ENCODE results near the gene ERI3.

The ERI3 gene

GRCh38 chr1:44256762-44257554 lies 98.1 kb downstream of the ERI3 start:
- no peak for DNase-seq

DNA sequence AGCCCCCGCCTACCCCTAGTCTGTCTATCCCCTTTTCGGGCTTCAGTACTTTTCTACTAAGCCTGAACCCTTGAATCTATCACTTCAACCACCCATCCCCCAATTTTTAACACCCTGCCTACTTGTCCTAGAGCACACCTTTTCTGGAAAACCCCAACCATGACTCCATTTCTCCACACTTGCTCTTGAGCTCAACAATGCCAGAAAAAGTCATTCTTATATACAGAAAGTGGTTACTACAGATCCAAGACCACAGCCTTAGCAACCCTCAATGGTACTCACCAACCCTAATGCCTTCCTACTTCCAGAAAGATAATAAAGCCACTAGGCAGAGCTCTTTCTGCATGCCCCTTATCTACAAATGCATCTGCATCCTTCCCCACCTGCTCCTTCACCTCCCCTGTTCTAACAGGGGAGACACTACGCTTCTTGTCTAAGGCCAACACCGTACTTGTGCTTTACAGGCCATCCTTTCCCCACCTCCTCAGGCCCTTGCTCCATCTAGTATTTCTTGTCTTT lies 100.6 kb downstream of the ERI3 start:
- DNase-seq = no peak

GRCh38 chr1:44251989-44252671 lies 102.9 kb downstream of the ERI3 start:
- no peak for DNase-seq

DNA sequence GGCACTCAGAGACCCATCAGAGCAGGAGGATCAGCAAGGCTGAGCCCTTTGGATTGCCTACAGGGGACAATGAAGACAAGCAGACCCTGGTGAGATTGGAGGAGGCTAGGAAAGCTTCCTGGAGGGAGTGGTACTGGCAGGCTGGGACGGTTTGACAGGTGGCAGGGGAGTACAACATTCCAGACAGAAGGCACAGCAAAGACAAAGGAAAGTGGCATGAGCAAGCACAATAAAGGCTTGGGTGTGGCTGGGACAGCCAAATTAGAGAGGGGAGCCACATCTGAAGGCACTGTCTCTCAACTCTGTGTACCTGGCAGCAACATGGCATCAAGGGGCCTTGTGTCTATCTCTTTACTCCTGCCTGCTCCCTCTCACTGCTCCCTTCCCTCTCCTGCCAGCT lies 103.6 kb downstream of the ERI3 start:
- DNase-seq = no peak

- DNase-seq = no peak
Measured at GRCh38 chr1:44250068-44250781, 104.8 kb downstream of the ERI3 start.

DNA sequence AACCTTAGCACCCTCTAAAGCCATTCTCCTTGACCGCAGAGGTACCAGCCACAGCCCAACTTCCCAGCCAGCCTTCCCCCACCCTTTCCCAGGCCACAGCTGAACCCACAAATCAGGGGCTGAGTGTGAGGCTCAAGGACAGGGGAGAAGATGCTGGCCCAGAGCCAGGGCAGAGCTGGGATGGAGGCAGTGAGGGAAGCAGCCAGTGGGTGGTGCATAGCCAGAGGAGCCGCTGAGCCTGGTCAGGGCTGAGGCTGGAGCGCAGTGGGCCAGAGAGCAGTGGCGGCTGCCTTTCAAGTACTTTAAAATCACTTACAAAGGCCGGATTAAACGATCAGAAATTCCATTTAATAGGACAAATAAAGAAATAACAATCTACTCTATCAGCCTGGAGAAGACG lies 105.5 kb downstream of the ERI3 start:
- no peak for DNase-seq

- DNase-seq = no peak
Measured at GRCh38 chr1:44246806-44247205, 108.3 kb downstream of the ERI3 start.

DNA sequence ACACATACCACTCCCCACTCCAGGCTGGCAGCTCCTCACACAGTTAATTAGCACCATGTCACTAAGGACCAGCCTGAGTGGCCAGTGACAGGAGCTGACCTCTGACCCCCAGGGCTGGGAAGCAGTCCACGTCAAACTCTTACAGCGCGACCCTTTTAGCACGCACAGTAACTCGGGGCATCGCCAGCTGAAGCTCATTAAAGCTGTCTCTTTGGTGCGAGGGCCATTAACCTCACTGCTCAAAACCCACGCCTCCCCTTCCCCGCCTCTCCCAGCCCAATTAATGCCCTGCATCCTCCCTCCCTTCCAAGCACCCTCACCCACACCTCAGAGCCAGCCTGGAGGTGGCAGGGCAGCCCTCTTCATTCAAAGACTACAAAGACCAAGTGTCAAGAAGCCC lies 110.1 kb downstream of the ERI3 start:
- DNase-seq = no peak

DNA sequence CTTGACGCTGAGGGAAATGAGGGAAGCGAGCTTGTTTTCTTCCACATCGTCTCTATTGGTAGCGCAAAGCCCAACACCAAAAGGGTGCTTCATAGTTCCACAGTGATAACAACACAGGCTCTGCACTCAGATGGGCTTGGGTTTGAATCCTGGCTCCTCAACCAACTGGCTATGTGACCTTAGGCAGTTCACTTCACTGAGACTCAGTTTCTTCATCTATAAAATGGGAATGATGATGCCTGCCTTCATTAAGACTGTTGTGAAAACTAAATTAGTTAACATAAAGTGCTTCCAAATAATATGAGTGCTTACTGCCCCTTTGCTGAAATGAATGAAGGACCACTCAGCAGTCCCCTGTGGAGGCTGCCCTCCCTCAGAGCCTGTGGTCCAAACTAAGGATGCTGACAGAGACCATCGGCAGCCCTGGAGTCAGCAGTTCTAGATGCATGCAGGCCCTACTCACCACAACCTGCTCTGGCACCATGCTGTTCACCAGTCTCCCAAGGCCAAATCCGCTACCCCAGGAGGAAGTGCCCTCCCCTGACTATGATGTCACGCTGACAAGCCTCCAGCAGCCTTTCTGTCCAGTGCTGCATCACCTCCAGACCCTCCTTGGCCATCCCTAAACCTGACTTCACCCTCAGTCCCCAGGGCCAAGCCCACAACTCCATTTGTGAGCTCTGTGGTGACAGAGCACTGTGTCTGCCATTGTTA lies 111.1 kb downstream of the ERI3 start:
- DNase-seq = no peak

DNA sequence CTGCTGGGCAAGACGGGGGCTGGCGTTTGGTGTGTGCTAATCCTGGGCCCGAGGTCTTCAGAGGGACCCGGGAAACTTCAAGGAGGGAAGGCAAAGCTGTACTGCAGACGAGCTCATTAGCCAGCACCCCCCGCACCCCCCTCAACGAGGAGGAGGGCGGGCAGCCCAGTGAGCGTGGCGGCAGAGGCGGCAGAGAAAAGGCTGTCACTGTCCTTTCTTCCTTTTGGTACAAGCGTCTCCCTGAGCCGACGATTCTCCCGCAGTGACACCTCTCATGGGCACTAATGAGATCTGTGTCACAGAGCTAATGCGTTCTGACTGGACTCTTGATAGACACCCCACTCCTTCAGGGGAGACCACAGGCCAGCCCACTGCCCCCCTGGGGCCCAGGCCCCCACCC lies 112.3 kb downstream of the ERI3 start:
- DNase-seq = no peak

GRCh38 chr1:44240802-44241671 lies 114.0 kb downstream of the ERI3 start:
- no peak for DNase-seq

DNA sequence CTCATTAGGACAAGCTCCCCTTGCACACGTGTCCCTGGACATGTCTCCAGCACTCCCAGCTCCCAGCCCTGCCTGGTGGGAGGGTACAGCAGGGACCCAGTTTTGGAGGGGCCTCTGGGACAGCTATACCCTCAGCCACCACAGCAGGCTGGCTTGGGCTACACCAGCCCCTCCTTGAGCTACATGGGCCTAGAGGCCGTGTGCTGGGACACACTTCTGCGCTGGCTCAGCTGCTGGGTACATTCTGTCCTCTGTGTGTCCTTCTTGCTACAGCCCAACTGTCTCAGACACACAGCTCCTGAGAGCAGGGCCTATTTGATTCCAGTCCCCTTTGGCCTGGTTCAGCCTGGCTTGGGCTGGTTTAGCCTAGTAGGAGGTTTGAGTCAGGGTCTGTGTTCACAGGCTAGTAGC lies 115.1 kb downstream of the ERI3 start:
- no peak for DNase-seq

DNA sequence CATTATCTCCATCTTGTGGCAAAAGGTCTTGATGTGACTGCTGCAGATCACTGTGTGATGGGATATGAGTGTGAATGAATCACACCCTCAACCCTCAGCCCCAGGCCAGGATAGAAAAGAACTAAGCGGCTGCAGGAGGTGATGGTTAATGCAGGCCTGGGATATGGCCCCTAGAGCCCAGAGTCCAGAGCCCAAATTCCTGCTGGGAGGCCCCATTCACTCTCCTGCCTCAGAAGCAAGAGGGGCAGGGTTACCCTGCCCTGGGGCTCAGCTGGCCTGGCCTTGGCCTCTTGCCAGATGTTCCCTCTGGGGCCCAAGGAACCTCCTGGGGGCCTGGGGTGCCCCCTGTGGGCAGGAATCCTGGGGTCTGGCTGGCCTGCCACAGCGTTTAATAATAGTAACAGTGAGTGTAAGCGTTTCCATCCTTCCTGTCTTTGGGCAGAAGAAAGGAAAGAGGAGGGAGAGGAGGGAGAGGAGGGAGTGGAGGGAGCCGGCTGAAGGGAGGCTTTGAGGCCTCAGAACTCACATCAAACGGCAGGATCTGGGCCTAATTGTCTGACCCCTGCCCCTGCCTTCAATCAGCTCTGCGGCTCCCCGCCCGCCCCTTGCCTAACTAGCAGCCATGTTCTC lies 115.6 kb downstream of the ERI3 start:
- no peak for DNase-seq

GRCh38 chr1:44238660-44239059 lies 116.4 kb downstream of the ERI3 start:
- no peak for DNase-seq

- DNase-seq = peak; percentile 38
Measured at GRCh38 chr1:44237721-44238457, 117.2 kb downstream of the ERI3 start.

DNA sequence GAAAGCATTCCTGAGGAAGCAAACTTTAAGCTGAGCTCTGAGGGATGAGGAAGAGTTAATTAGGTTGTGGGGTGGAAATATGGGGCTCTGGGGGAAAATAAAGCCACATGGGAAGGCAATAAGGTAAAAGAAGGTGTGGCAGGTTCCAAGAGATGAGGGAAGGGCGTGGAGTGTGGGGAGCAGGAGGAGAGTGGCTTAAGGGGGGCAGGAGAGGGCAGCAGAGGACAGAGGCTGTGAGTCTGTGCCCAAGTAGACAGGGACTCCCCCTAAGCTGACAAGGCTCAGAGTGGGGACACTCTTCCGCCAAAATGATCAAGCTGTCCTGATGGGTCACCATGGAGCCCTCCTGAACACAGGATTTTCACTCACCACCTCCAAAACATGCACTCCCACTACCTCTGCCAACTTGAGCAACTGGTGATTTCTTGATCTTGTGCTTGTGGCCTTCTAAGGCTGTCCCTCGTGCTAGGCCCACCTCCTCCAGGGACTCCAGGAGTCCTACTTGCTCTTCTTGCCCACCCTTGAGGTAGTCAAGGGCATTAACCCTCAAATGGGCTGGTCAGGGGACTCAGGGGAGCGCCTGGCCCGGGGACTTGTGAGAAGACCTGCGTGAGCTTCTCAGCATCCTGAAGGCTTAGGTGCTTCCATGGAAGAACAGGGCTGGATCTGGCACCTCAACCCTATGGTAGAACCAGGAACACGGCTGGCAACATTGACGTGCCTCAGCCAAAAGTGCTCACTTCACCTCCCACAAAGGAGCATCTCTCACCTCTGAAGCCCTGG lies 118.4 kb downstream of the ERI3 start:
- DNase-seq = no peak

DNA sequence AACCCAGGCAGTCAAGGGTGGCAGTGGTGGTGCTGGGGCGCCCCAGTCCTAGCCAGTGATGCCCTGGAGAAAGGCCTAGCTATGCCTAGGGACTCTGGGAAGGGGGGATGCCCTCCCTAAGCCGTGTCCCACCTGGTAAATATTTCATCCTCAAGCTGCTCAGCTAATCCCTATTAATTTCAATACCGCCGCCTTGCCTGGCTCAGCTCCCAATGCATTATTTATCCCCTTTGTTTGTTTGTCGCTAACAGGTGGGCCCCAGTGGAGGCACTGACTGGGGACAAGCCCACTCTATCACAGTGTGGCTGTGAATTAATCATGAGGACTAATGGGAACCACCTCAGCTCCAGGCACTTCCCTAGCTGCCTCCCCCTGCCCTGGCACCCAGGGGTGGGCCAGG lies 119.2 kb downstream of the ERI3 start:
- DNase-seq = no peak

DNA sequence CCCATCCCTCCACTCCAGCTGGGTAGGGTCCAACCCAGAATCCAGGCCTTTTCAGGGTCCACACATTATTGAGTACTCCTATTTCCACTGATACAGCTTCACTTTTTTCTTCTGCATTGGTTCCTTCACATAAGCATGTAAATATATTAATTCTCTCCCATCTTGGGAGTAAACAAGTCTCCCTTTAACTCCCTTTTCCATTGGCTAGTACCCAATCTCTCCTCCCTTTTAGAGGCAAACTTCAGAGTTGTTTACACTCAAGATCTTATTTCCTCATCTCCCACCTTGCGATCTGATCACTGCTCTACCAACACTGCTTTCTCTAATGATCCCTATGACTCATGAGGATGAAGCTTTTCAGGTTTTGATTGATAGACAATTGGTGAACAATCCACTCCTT lies 121.5 kb downstream of the ERI3 start:
- no peak for DNase-seq

- DNase-seq = no peak
Measured at GRCh38 chr1:44230796-44231195, 124.3 kb downstream of the ERI3 start.
